Neural cell (in vitro differentiated cells): Measurements from ENCODE around the gene LCLAT1. TPM values are rescaled to one million over a fixed set of nuclear protein-coding genes. Genes with fewer than 3 reads are reported as not detected.

Source experiments
- H2AFZ ChIP-seq: fragments of 200-600, 300-800 bp; sonication (generic), shearing (Covaris generic); 2 replicates; pipeline ENCODE4 v1.6.0; 2014; ENCODE audit warnings: low read depth, mild to moderate bottlenecking, antibody characterized with exemption, low read length, moderate library complexity
- H3F3A ChIP-seq: fragments of 200-600 bp; shearing (Covaris generic); 2 replicates; pipeline ENCODE4 v1.6.1; 2016; ENCODE audit warnings: mild to moderate bottlenecking, moderate library complexity, mixed read lengths, antibody characterized with exemption, low read length; ENCODE audit not compliant: insufficient read depth, poor library complexity, severe bottlenecking
- H3K27ac ChIP-seq: fragments of 200-600, 300-800 bp; sonication (generic), shearing (Covaris generic); 2 replicates; pipeline ENCODE4 v1.5.1; 2014; ENCODE audit warnings: mild to moderate bottlenecking, low read length, moderate library complexity
- H3K27me3 ChIP-seq: fragments of 300-800, 200-600 bp; sonication (generic), shearing (Covaris generic); 2 replicates; pipeline ENCODE4 v1.6.0; 2014; ENCODE audit warnings: mild to moderate bottlenecking, low read depth, low read length, moderate library complexity; ENCODE audit not compliant: insufficient read depth
- H3K36me3 ChIP-seq: fragments of 300-800, 200-600 bp; sonication (generic), shearing (Covaris generic); 2 replicates; pipeline ENCODE4 v1.5.1; 2014; ENCODE audit warnings: mild to moderate bottlenecking, antibody characterized with exemption, low read length, moderate library complexity; ENCODE audit not compliant: insufficient read depth
- H3K4me2 ChIP-seq: fragments of 300-800, 200-600 bp; sonication (generic), shearing (Covaris generic); 2 replicates; pipeline ENCODE4 v1.6.0; 2014; ENCODE audit warnings: mild to moderate bottlenecking, low read length
- H3K4me3 ChIP-seq: fragments of 300-800, 200-600 bp; sonication (generic), shearing (Covaris generic); 2 replicates; pipeline ENCODE4 v1.5.1; 2014; ENCODE audit warnings: mild to moderate bottlenecking, low read length, moderate library complexity
- H3K79me2 ChIP-seq: fragments of 200-600 bp; shearing (Covaris generic); replicated peaks from 2 replicates; pipeline ENCODE4 v1.6.0; 2014; ENCODE audit warnings: mild to moderate bottlenecking, low read length, moderate library complexity; ENCODE audit not compliant: insufficient read depth
- H3K9ac ChIP-seq: fragments of 300-800, 200-600 bp; sonication (generic), shearing (Covaris generic); 2 replicates; pipeline ENCODE4 v1.6.1; 2016; ENCODE audit warnings: mild to moderate bottlenecking, low read length, mixed read lengths
- H3K9me2 ChIP-seq: fragments of 200-600 bp; shearing (Covaris generic); 2 replicates; pipeline ENCODE4 v1.6.1; 2016; ENCODE audit warnings: mild to moderate bottlenecking, low read length, mixed read lengths; ENCODE audit not compliant: insufficient read depth
- H3K9me3 ChIP-seq: fragments of 200-600, 300-800 bp; sonication (generic), shearing (Covaris generic); 2 replicates; pipeline ENCODE4 v1.6.1; 2016; ENCODE audit warnings: mild to moderate bottlenecking, mixed run types, low read length, moderate library complexity, mixed read lengths
- H4K20me1 ChIP-seq: fragments of 200-600 bp; shearing (Covaris generic); 2 replicates; pipeline ENCODE4 v1.6.1; 2016; ENCODE audit warnings: mild to moderate bottlenecking, mixed run types; ENCODE audit not compliant: insufficient read depth
- EP300 ChIP-seq: fragments of 450-650 bp; conservative IDR thresholded peaks from 2 replicates; pipeline ENCODE4 v1.6.1; 2014; ENCODE audit warnings: antibody characterized with exemption, mild to moderate bottlenecking, moderate library complexity; ENCODE audit not compliant: poor library complexity, severe bottlenecking
- EZH2 ChIP-seq: fragments of 200-600, 300-800 bp; shearing (Covaris generic), sonication (generic); IDR thresholded peaks from 2 replicates; pipeline ENCODE4 v1.6.1; 2014; ENCODE audit warnings: antibody characterized with exemption, low read length, borderline replicate concordance, mild to moderate bottlenecking; ENCODE audit not compliant: insufficient read depth, poor library complexity, severe bottlenecking
- MXI1 ChIP-seq: fragments of 450-650 bp; conservative IDR thresholded peaks from 2 replicates; pipeline ENCODE4 v1.6.1; 2014; ENCODE audit warnings: antibody characterized with exemption, mild to moderate bottlenecking; ENCODE audit not compliant: poor library complexity, severe bottlenecking
- POLR2AphosphoS5 ChIP-seq: IDR thresholded peaks from 2 replicates; pipeline ENCODE4 v1.6.1; 2012
- RAD21 ChIP-seq: fragments of 450-650 bp; conservative IDR thresholded peaks from 2 replicates; pipeline ENCODE4 v1.6.1; 2014; ENCODE audit warnings: antibody characterized with exemption, mild to moderate bottlenecking, moderate library complexity
- SMC3 ChIP-seq: fragments of 450-650 bp; conservative IDR thresholded peaks from 2 replicates; pipeline ENCODE4 v1.6.1; 2014; ENCODE audit warnings: antibody characterized with exemption, mild to moderate bottlenecking, moderate library complexity; ENCODE audit not compliant: poor library complexity
- TAF1 ChIP-seq: IDR thresholded peaks from 2 replicates; pipeline ENCODE4 v1.6.1; 2012; ENCODE audit warnings: low read depth
- polyA plus RNA-seq: library from polyadenylated mRNA; depleted of rRNA; stranded (reverse); fragments of >200 nt; gene quantifications from 2 replicates; pipeline ENCODE4 v1.2.3, GENCODE V29; 2014
- small RNA-seq, 3 experiments: library from RNA; depleted of rRNA; stranded (forward); fragments of <200 nt; gene quantifications; one replicate each; pipeline ENCODE3, GENCODE V24; 2012
- TF ChIP-seq, protein P1 (sequence below): fragments of 450-650 bp; IDR thresholded peaks from 2 replicates; pipeline ENCODE4 v1.5.1; 2014; ENCODE audit warnings: antibody characterized with exemption, mild to moderate bottlenecking, moderate library complexity; ENCODE audit not compliant: poor library complexity, severe bottlenecking
- TF ChIP-seq, protein P2 (sequence below): IDR thresholded peaks from 2 replicates; pipeline ENCODE4 v1.6.1; 2012; ENCODE audit warnings: borderline replicate concordance

Gene LCLAT1
- polyA plus RNA-seq, 1 donor from 2014 or later, result 5.8 TPM

GRCh38 chr2:30692829-30693275 lies 245.8 kb downstream of the LCLAT1 start:
- H4K20me1 ChIP-seq, result no peaks in the 10 kb centered on the region
- no peaks in the 10 kb centered on the region for H3K9me3 ChIP-seq
- H3K4me2 ChIP-seq, result no peak overlapping the region
- H3K4me3 ChIP-seq, result no peak overlapping the region
- no peaks in the 10 kb centered on the region for H3F3A ChIP-seq
- no peak overlapping the region for H3K9ac ChIP-seq
- H3K79me2 ChIP-seq, result no peaks in the 10 kb centered on the region
- no peaks in the 10 kb centered on the region for H3K9me2 ChIP-seq
- no peak for TF ChIP-seq POLR2AphosphoS5
- TF ChIP-seq SMC3, result no peak
- TF ChIP-seq TAF1, result no peak
- TF ChIP-seq EP300, result no peak
- no peak for TF ChIP-seq RAD21
- TF ChIP-seq, protein P1, sequence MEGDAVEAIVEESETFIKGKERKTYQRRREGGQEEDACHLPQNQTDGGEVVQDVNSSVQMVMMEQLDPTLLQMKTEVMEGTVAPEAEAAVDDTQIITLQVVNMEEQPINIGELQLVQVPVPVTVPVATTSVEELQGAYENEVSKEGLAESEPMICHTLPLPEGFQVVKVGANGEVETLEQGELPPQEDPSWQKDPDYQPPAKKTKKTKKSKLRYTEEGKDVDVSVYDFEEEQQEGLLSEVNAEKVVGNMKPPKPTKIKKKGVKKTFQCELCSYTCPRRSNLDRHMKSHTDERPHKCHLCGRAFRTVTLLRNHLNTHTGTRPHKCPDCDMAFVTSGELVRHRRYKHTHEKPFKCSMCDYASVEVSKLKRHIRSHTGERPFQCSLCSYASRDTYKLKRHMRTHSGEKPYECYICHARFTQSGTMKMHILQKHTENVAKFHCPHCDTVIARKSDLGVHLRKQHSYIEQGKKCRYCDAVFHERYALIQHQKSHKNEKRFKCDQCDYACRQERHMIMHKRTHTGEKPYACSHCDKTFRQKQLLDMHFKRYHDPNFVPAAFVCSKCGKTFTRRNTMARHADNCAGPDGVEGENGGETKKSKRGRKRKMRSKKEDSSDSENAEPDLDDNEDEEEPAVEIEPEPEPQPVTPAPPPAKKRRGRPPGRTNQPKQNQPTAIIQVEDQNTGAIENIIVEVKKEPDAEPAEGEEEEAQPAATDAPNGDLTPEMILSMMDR, result no peak
- TF ChIP-seq MXI1, result no peak
- no peak for TF ChIP-seq EZH2
- TF ChIP-seq, protein P2, sequence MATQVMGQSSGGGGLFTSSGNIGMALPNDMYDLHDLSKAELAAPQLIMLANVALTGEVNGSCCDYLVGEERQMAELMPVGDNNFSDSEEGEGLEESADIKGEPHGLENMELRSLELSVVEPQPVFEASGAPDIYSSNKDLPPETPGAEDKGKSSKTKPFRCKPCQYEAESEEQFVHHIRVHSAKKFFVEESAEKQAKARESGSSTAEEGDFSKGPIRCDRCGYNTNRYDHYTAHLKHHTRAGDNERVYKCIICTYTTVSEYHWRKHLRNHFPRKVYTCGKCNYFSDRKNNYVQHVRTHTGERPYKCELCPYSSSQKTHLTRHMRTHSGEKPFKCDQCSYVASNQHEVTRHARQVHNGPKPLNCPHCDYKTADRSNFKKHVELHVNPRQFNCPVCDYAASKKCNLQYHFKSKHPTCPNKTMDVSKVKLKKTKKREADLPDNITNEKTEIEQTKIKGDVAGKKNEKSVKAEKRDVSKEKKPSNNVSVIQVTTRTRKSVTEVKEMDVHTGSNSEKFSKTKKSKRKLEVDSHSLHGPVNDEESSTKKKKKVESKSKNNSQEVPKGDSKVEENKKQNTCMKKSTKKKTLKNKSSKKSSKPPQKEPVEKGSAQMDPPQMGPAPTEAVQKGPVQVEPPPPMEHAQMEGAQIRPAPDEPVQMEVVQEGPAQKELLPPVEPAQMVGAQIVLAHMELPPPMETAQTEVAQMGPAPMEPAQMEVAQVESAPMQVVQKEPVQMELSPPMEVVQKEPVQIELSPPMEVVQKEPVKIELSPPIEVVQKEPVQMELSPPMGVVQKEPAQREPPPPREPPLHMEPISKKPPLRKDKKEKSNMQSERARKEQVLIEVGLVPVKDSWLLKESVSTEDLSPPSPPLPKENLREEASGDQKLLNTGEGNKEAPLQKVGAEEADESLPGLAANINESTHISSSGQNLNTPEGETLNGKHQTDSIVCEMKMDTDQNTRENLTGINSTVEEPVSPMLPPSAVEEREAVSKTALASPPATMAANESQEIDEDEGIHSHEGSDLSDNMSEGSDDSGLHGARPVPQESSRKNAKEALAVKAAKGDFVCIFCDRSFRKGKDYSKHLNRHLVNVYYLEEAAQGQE, result no peak
- H3K36me3 ChIP-seq, result no peaks in the 10 kb centered on the region
- H3K27me3 ChIP-seq, result no peaks in the 10 kb centered on the region
- H3K27ac ChIP-seq, result no peak overlapping the region
- H2AFZ ChIP-seq, result no peak overlapping the region

Small RNA genes within 50 kb of the gene (small RNA-seq; reads per million reads assigned to genes)
- gene AC073255.1, result 0 reads per million in 3 experiments

Other genes starting within 250 kb of the LCLAT1 start
- gene LBH, start 215.7 kb upstream of the LCLAT1 start, polyA plus RNA-seq, result 345 and 456 TPM in 2 replicates